ENCODE data around the gene KIF19. TPM values are rescaled to one million over a fixed set of nuclear protein-coding genes. Genes with fewer than 3 reads are reported as not detected.

Gene KIF19
- total RNA-seq, 3 donors from 2014 or later, result 0.73 to 7.4 (median 2.4) TPM

DNA sequence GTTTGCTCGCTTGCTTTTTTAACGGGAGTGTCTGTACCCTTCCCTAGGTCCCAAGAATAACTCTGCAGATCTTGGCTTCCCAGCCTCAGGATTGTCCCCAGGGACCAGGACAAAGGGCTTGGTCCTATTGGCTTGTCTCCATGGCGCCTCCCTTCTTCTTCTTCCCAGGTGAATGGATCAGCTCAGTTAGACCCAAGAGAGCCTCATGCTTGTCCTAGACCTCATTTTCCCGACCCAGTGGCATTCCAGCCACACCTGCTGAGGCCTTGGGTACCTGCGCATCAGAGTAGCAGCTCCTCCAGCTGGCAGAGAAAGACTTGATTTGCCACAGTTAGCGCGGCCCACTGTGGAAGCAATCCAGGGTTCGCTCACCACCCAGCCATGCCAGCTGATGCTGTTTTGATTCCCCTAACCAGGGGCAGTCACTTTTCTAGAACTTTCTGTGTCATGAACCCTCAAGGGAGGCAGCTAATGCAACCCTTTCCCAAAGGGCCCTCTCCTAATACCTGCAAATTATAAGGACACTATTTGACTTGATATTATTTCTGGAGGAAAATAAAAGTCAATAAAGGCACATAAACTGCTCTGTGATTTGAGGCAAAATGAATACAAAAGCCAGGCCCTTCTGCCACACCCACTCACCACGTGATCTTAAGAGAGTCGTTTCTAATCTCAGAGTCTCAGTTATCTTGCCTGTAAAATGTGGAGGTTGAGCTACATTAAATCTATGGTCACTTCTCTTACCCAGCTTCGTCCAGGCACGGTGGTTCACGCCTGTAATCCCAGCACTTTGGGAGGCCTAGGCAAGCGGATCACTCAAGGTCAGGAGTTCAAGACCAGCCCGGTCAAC lies 55.2 kb downstream of the KIF19 start:
- Histone ChIP-seq H3K4me1 (ENCODE audit: low read depth) (peaks cover 24% of the 10 kb centered on the region), H3K9me3 (no peaks in the 10 kb centered on the region), H3K4me3 (no peak overlapping the region), H3K36me3 (ENCODE audit: low read depth) (no peaks in the 10 kb centered on the region)
- TF ChIP-seq, protein P1, sequence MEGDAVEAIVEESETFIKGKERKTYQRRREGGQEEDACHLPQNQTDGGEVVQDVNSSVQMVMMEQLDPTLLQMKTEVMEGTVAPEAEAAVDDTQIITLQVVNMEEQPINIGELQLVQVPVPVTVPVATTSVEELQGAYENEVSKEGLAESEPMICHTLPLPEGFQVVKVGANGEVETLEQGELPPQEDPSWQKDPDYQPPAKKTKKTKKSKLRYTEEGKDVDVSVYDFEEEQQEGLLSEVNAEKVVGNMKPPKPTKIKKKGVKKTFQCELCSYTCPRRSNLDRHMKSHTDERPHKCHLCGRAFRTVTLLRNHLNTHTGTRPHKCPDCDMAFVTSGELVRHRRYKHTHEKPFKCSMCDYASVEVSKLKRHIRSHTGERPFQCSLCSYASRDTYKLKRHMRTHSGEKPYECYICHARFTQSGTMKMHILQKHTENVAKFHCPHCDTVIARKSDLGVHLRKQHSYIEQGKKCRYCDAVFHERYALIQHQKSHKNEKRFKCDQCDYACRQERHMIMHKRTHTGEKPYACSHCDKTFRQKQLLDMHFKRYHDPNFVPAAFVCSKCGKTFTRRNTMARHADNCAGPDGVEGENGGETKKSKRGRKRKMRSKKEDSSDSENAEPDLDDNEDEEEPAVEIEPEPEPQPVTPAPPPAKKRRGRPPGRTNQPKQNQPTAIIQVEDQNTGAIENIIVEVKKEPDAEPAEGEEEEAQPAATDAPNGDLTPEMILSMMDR (IDR thresholded peaks at IDR 0.05), result no peak
- ATAC-seq (no peak), DNase-seq (peak; percentile 50 to 65 (median 51))
- intact Hi-C loops (cut with DNase I, micrococcal nuclease), result no loop called here

DNA sequence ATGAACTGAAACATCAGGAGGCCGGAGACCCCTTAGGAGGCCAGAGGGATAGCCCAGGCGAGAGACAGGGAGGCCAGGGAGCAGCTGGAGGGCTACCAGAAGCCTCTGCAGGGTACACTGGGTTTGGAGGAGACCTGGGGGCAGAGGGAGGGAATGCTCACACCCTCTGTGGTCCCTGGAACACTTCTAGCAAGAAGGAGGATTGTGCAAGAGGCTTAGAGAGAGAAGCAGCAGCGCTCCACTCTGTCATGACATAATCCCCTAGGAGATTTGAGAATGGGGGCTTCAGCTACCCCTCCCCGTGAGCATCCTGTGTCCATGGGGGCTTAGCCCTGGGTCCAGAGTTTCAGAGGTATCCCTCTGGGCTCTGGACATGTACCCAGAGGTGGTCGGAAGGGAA lies 57.1 kb downstream of the KIF19 start:
- DNase-seq (peak in 1 of 3 donors; percentile 8), ATAC-seq (no peak)
- no peaks in the 10 kb centered on the region for H3K9me3 ChIP-seq
- H3K4me3 ChIP-seq, result no peak overlapping the region
- peaks cover 32% of the 10 kb centered on the region for H3K4me1 ChIP-seq (ENCODE audit: low read depth)
- intact Hi-C loops (cut with DNase I, micrococcal nuclease), result no loop called here
- H3K36me3 ChIP-seq (ENCODE audit: low read depth), result no peaks in the 10 kb centered on the region
- TF ChIP-seq, protein P1 (IDR thresholded peaks at IDR 0.05), result no peak

DNA sequence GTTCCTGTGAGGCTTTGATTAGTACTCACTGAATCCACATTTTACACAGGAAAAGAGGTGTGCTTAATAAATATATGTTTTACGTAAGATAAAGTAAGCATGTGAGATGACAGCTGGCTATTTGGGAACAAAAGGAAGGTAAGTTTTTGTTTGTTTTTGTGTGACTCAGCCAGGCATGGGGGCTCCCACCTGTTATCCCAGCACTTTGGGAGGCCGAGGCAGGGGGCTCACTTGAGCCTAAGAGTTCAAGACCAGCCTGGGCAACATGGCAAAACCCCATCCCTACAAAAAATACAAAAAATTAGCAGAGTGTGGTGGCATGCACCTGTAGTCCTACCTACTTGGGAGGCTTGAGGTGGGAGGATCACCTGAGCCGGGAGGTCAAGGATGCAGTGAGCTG lies 59.2 kb downstream of the KIF19 start:
- DNase-seq (peak in 1 of 3 donors; percentile 21), ATAC-seq (no peak)
- H3K9me3 ChIP-seq, result no peaks in the 10 kb centered on the region
- intact Hi-C loops (cut with DNase I, micrococcal nuclease), result no loop called here
- no peaks in the 10 kb centered on the region for H3K36me3 ChIP-seq (ENCODE audit: low read depth)
- TF ChIP-seq, protein P1 (IDR thresholded peaks at IDR 0.05), result no peak
- H3K4me1 ChIP-seq (ENCODE audit: low read depth), result peaks cover 21% of the 10 kb centered on the region
- H3K4me3 ChIP-seq, result no peak overlapping the region

DNA sequence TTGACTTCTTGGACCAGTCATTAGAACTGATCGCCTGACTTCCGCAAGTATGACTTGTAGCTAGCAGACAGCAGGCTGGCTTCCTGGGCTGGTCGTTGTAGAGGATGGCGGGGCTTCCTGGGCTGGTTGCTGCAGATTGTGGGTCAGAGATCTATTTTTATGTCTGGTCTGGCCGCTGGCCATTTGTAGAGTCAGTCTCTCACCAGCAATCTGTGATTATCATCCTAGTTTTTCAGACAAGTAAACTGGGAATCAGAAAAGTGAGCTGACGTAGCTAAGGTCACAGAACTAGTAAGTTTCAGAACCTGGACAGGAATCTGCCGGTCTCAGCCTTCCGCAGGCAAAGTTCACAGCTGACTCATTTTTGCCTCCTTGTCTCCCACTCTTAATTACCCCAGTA lies 60.4 kb downstream of the KIF19 start:
- ATAC-seq, result peak; percentile 63
- intact Hi-C loops (cut with DNase I, micrococcal nuclease), result no loop called here
- TF ChIP-seq, protein P1 (IDR thresholded peaks at IDR 0.05), result no peak

DNA sequence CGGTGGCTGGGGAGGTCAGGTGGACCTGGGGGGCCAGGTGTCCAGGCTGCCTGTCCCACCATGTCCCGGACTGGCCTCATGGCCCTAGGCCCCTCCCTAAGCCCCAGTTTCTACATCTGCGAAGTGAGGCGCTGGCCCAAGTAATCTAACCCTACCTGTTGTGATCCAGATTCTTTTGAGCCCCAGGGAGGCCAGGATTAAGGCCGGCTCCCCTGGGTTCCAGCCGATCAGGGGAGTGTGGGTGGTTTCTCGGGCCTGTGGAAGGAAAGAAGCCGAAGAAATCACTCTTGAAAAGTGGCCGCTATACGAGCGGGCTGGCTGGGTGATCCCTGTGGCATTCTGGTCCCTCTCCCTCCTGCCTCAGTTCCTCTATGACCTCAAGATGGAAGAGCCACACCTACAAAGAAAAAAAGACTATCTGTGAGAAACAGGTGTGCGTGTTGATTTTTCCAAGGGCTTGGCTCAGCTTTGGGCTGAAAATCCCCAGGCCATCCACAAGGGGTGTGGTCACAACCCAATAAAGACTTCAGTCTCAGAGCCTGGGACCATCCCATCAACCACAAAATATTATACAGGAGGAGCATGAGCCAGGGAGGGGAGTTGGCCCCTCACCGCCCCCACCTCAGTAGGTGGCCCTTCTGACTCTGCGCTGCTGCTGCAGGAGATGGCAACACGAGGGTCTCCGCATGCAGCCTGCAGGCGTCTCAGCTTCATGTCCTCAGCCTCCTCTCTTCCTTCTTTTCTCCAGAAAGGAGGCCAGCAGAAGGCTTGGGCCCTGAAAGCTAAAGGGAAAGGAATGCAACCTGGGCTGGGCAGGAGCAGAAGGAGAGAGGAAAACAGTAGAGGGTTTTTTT lies 61.6 kb downstream of the KIF19 start:
- TF ChIP-seq, protein P1 (IDR thresholded peaks at IDR 0.05), result no peak
- no peaks in the 10 kb centered on the region for H3K36me3 ChIP-seq (ENCODE audit: low read depth)
- H3K4me3 ChIP-seq, result no peak overlapping the region
- DNase-seq (peak in 2 of 3 donors; percentile 39 to 56), ATAC-seq (peak; percentile 84)
- H3K9me3 ChIP-seq, result no peaks in the 10 kb centered on the region
- intact Hi-C loops (cut with DNase I, micrococcal nuclease), result no loop called here
- H3K4me1 ChIP-seq (ENCODE audit: low read depth), result peaks cover 8% of the 10 kb centered on the region

More for the DNA sequence above, 60.4 kb downstream of the KIF19 start:
- H3K36me3 ChIP-seq (ENCODE audit: low read depth), result no peaks in the 10 kb centered on the region
- no peaks in the 10 kb centered on the region for H3K9me3 ChIP-seq
- DNase-seq, result peak in 1 of 3 donors; percentile 29
- peaks cover 9% of the 10 kb centered on the region for H3K4me1 ChIP-seq (ENCODE audit: low read depth)
- no peak overlapping the region for H3K4me3 ChIP-seq

All from mucosa of descending colon (tissue), 3 donors.